Hepatocyte (in vitro differentiated cells): ENCODE data around the gene MPHOSPH8.

Experiments
- CTCF ChIP-seq: fragments of 200-600 bp; sonication (generic); IDR thresholded peaks from 2 replicates; pipeline ENCODE4 v1.5.1; 2016; ENCODE audit warnings: antibody characterized with exemption, mild to moderate bottlenecking; ENCODE audit not compliant: poor library complexity
- EZH2 ChIP-seq: fragments of 200-600 bp; sonication (generic); IDR thresholded peaks from 2 replicates; pipeline ENCODE4 v1.6.1; 2016; ENCODE audit warnings: antibody characterized with exemption, mild to moderate bottlenecking, borderline replicate concordance
- EZH2phosphoT487 ChIP-seq: fragments of 200-600 bp; sonication (generic); IDR thresholded peaks from one replicate; pipeline ENCODE4 v1.6.1; 2018; ENCODE audit warnings: antibody characterized with exemption, mild to moderate bottlenecking, low read depth, moderate library complexity; ENCODE audit not compliant: unreplicated experiment, severe bottlenecking

GRCh38 chr13:19665427-19665859 lies 32.0 kb downstream of the MPHOSPH8 start:
- TF ChIP-seq CTCF (no peak), EZH2 (no peak), EZH2phosphoT487 (no peak)
